Suprapubic skin (tissue), 4 donors: ENCODE results near the gene NXF3.

ENCODE experiments used
- EP300 ChIP-seq: sonication (generic); formaldehyde crosslinking; IDR thresholded peaks from one replicate; pipeline ENCODE4 v1.6.1; 2017; ENCODE audit warnings: antibody characterized with exemption
- POLR2A ChIP-seq, 2 donors: fragments of 450-650 bp; IDR thresholded peaks; one replicate each; pipeline ENCODE4 v1.6.1; 2017; ENCODE audit warnings: antibody characterized with exemption in 2 of 2, mild to moderate bottlenecking in 2 of 2, moderate library complexity in 2 of 2
- POLR2AphosphoS5 ChIP-seq, 3 donors: sonication (generic); formaldehyde crosslinking; IDR thresholded peaks; one replicate each; pipeline ENCODE4 v1.6.1; 2017; ENCODE audit warnings: antibody characterized with exemption in 3 of 3
- TF ChIP-seq, protein P1 (sequence below), 2 donors: fragments of 200-600 bp in 1 of 2; fragments of 450-650 bp in 1 of 2; sonication (generic) in 1 of 2; IDR thresholded peaks; one replicate each; pipeline ENCODE4 v1.5.1; 2016 to 2019; ENCODE audit warnings: antibody characterized with exemption in 2 of 2, mild to moderate bottlenecking in 1 of 2, moderate library complexity in 1 of 2

DNA sequence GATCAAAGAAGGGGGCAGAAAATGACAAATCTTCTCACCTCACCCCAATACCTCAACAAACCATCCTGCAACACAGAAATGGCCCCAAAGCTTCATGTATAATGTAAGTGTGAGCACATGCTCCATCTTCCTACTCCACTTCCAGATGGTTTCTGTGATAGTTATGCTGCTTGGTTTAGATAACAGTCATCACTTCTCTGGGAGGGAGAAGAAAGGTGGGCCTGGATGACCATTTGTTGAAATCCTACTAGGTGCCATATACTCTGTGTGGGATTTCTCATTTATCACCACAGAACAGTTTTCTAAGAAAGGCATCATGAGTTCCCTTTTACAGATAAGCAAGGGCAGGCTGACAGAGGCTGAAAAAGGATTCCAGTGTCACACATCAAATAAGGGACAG is 31.3 kb upstream of the NXF3 start:
- TF ChIP-seq, protein P1, sequence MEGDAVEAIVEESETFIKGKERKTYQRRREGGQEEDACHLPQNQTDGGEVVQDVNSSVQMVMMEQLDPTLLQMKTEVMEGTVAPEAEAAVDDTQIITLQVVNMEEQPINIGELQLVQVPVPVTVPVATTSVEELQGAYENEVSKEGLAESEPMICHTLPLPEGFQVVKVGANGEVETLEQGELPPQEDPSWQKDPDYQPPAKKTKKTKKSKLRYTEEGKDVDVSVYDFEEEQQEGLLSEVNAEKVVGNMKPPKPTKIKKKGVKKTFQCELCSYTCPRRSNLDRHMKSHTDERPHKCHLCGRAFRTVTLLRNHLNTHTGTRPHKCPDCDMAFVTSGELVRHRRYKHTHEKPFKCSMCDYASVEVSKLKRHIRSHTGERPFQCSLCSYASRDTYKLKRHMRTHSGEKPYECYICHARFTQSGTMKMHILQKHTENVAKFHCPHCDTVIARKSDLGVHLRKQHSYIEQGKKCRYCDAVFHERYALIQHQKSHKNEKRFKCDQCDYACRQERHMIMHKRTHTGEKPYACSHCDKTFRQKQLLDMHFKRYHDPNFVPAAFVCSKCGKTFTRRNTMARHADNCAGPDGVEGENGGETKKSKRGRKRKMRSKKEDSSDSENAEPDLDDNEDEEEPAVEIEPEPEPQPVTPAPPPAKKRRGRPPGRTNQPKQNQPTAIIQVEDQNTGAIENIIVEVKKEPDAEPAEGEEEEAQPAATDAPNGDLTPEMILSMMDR (IDR thresholded peaks at IDR 0.05), result no peak
- TF ChIP-seq POLR2AphosphoS5 (IDR thresholded peaks at IDR 0.05), result no peak
- no peak for TF ChIP-seq POLR2A (IDR thresholded peaks at IDR 0.05)
- TF ChIP-seq EP300, result no peak
